Stimulated activated memory B cell treated with anti-CD40 and anti-IgM and Interleukin-4, amounts not matched to agents 10 μg/mL and 1 μg/mL and 100 μg/mL, for 72 hours (primary cell): Measurements from ENCODE around the gene MRPS5.

Source experiments
- ATAC-seq: fragments of 150-1000 bp; cut with Tn5 transposase; 2 replicates; pipeline ENCODE4 v1.10.0; 2021
- H3K27ac Mint-ChIP-seq: one replicate; pipeline ENCODE4 v1.8.0; 2022; ENCODE audit warnings: mild to moderate bottlenecking, mixed read lengths
- H3K27me3 Mint-ChIP-seq: one replicate; pipeline ENCODE4 v1.8.0; 2022; ENCODE audit warnings: mixed read lengths
- H3K36me3 Mint-ChIP-seq: one replicate; pipeline ENCODE4 v1.8.0; 2022; ENCODE audit warnings: mixed read lengths
- H3K4me1 Mint-ChIP-seq: one replicate; pipeline ENCODE4 v1.8.0; 2022; ENCODE audit warnings: mixed read lengths
- H3K4me3 Mint-ChIP-seq: one replicate; pipeline ENCODE4 v1.8.0; 2022; ENCODE audit warnings: mild to moderate bottlenecking, moderate library complexity, mixed read lengths
- H3K9me3 Mint-ChIP-seq: one replicate; pipeline ENCODE4 v1.8.0; 2022; ENCODE audit warnings: mixed read lengths

The MRPS5 gene

GRCh38 chr2:95121407-95122196, at the start of gene MRPS5:
Gene MRPS5, minus strand, starts transcription at chr2:95121808. Its CDS starts 17 bp downstream, at chr2:95121791.
- H3K4me3 Mint-ChIP-seq, result peak within 1 kb of the TSS; percentile 99
- H3K36me3 Mint-ChIP-seq, result peaks cover 19% of the 10 kb centered on the region
- peaks cover 50% of the 10 kb centered on the region for H3K4me1 Mint-ChIP-seq
- ATAC-seq, result peak; percentile 98
- H3K9me3 Mint-ChIP-seq, result no peaks in the 10 kb centered on the region
- H3K27ac Mint-ChIP-seq, result peak within 1 kb of the TSS; percentile 96
- H3K27me3 Mint-ChIP-seq, result no peaks in the 10 kb centered on the region

GRCh38 chr2:95166065-95166763, 44.6 kb upstream of the MRPS5 start:
- Mint-ChIP-seq H3K4me3 (peak overlapping the region; percentile 100), H3K9me3 (peaks cover 2% of the 10 kb centered on the region), H3K27ac (peak overlapping the region; percentile 100), H3K4me1 (peaks cover 41% of the 10 kb centered on the region), H3K36me3 (peaks cover 10% of the 10 kb centered on the region), H3K27me3 (no peaks in the 10 kb centered on the region)
- peak; percentile 3 for ATAC-seq

GRCh38 chr2:95165371-95166064, 43.9 kb upstream of the MRPS5 start, which contains the start of gene ZNF2:
Gene ZNF2, plus strand, starts transcription at chr2:95165809. Its CDS starts 10,418 bp downstream, at chr2:95176227.
- peak within 1 kb of the TSS; percentile 100 for H3K4me3 Mint-ChIP-seq
- no peaks in the 10 kb centered on the region for H3K27me3 Mint-ChIP-seq
- H3K4me1 Mint-ChIP-seq, result peaks cover 41% of the 10 kb centered on the region
- peaks cover 2% of the 10 kb centered on the region for H3K9me3 Mint-ChIP-seq
- peak within 1 kb of the TSS; percentile 100 for H3K27ac Mint-ChIP-seq
- ATAC-seq, result peak; percentile 97
- H3K36me3 Mint-ChIP-seq, result peaks cover 10% of the 10 kb centered on the region

- no peaks in the 10 kb centered on the region for H3K27me3 Mint-ChIP-seq
- H3K27ac Mint-ChIP-seq, result peak overlapping the region; percentile 100
- peak; percentile 36 for ATAC-seq
- peak overlapping the region; percentile 100 for H3K4me3 Mint-ChIP-seq
- H3K4me1 Mint-ChIP-seq, result peaks cover 43% of the 10 kb centered on the region
- peaks cover 2% of the 10 kb centered on the region for H3K9me3 Mint-ChIP-seq
- H3K36me3 Mint-ChIP-seq, result peaks cover 10% of the 10 kb centered on the region
Measured at GRCh38 chr2:95165030-95165370, 43.4 kb upstream of the MRPS5 start.

GRCh38 chr2:95159690-95160449, 38.3 kb upstream of the MRPS5 start, which contains the start of gene ZNF514:
Gene ZNF514, minus strand, starts transcription at chr2:95159848. Its CDS starts 6,595 bp downstream, at chr2:95153253.
- peak within 1 kb of the TSS; percentile 91 for H3K4me3 Mint-ChIP-seq
- peaks cover 4% of the 10 kb centered on the region for H3K9me3 Mint-ChIP-seq
- peaks cover 29% of the 10 kb centered on the region for H3K4me1 Mint-ChIP-seq
- peaks cover 24% of the 10 kb centered on the region for H3K36me3 Mint-ChIP-seq
- H3K27me3 Mint-ChIP-seq, result no peaks in the 10 kb centered on the region
- peak within 1 kb of the TSS; percentile 92 for H3K27ac Mint-ChIP-seq
- ATAC-seq, result peak; percentile 93

GRCh38 chr2:95158891-95159619, 37.4 kb upstream of the MRPS5 start:
- H3K9me3 Mint-ChIP-seq, result peaks cover 7% of the 10 kb centered on the region
- peaks cover 32% of the 10 kb centered on the region for H3K36me3 Mint-ChIP-seq
- ATAC-seq, result peak; percentile 81
- peak overlapping the region; percentile 92 for H3K27ac Mint-ChIP-seq
- no peaks in the 10 kb centered on the region for H3K27me3 Mint-ChIP-seq
- H3K4me1 Mint-ChIP-seq, result peaks cover 20% of the 10 kb centered on the region
- H3K4me3 Mint-ChIP-seq, result peak overlapping the region; percentile 86

- Mint-ChIP-seq H3K9me3 (peaks cover 7% of the 10 kb centered on the region), H3K4me1 (peaks cover 16% of the 10 kb centered on the region), H3K27me3 (no peaks in the 10 kb centered on the region), H3K36me3 (peaks cover 38% of the 10 kb centered on the region), H3K4me3 (peak overlapping the region; percentile 86), H3K27ac (peak overlapping the region; percentile 92)
- no peak for ATAC-seq
Measured at GRCh38 chr2:95158441-95158840, 36.8 kb upstream of the MRPS5 start.

GRCh38 chr2:95149397-95149984, 27.9 kb upstream of the MRPS5 start:
- no peak for ATAC-seq
- H3K27ac Mint-ChIP-seq, result no peak overlapping the region
- H3K4me1 Mint-ChIP-seq, result no peaks in the 10 kb centered on the region
- no peaks in the 10 kb centered on the region for H3K27me3 Mint-ChIP-seq
- peaks cover 89% of the 10 kb centered on the region for H3K36me3 Mint-ChIP-seq
- H3K9me3 Mint-ChIP-seq, result peaks cover 56% of the 10 kb centered on the region
- no peak overlapping the region for H3K4me3 Mint-ChIP-seq

GRCh38 chr2:95143838-95144237, 22.2 kb upstream of the MRPS5 start:
- Mint-ChIP-seq H3K36me3 (peaks cover 61% of the 10 kb centered on the region), H3K4me3 (no peak overlapping the region), H3K9me3 (peaks cover 42% of the 10 kb centered on the region), H3K4me1 (no peaks in the 10 kb centered on the region), H3K27ac (no peak overlapping the region), H3K27me3 (no peaks in the 10 kb centered on the region)
- ATAC-seq, result no peak

GRCh38 chr2:95138702-95139101, 17.1 kb upstream of the MRPS5 start:
- Mint-ChIP-seq H3K9me3 (peaks cover 32% of the 10 kb centered on the region), H3K36me3 (peaks cover 45% of the 10 kb centered on the region), H3K27ac (no peak overlapping the region), H3K4me3 (no peak overlapping the region), H3K4me1 (no peaks in the 10 kb centered on the region), H3K27me3 (no peaks in the 10 kb centered on the region)
- ATAC-seq, result no peak

- Mint-ChIP-seq H3K27me3 (no peaks in the 10 kb centered on the region), H3K4me3 (peak overlapping the region; percentile 99), H3K4me1 (peaks cover 48% of the 10 kb centered on the region), H3K9me3 (no peaks in the 10 kb centered on the region), H3K36me3 (peaks cover 13% of the 10 kb centered on the region), H3K27ac (peak overlapping the region; percentile 96)
- peak; percentile 4 for ATAC-seq
Measured at GRCh38 chr2:95122197-95122551, 566 bp upstream of the MRPS5 start.

GRCh38 chr2:95121093-95121406, 558 bp downstream of the MRPS5 start:
- no peaks in the 10 kb centered on the region for H3K9me3 Mint-ChIP-seq
- H3K27ac Mint-ChIP-seq, result peak overlapping the region; percentile 96
- H3K36me3 Mint-ChIP-seq, result peaks cover 21% of the 10 kb centered on the region
- H3K4me3 Mint-ChIP-seq, result peak overlapping the region; percentile 99
- no peak for ATAC-seq
- no peaks in the 10 kb centered on the region for H3K27me3 Mint-ChIP-seq
- H3K4me1 Mint-ChIP-seq, result peaks cover 50% of the 10 kb centered on the region

GRCh38 chr2:95115418-95115817, 6.2 kb downstream of the MRPS5 start:
- ATAC-seq, result peak; percentile 79
- Mint-ChIP-seq H3K4me3 (no peak overlapping the region), H3K9me3 (no peaks in the 10 kb centered on the region)

GRCh38 chr2:95113464-95113863, 8.1 kb downstream of the MRPS5 start:
- H3K36me3 Mint-ChIP-seq, result peaks cover 51% of the 10 kb centered on the region
- no peak overlapping the region for H3K4me3 Mint-ChIP-seq
- no peak for ATAC-seq

More at GRCh38 chr2:95115418-95115817, 6.2 kb downstream of the MRPS5 start:
- peaks cover 44% of the 10 kb centered on the region for H3K36me3 Mint-ChIP-seq
- no peak overlapping the region for H3K27ac Mint-ChIP-seq
- no peaks in the 10 kb centered on the region for H3K27me3 Mint-ChIP-seq
- peaks cover 33% of the 10 kb centered on the region for H3K4me1 Mint-ChIP-seq

More at GRCh38 chr2:95113464-95113863, 8.1 kb downstream of the MRPS5 start:
- Mint-ChIP-seq H3K9me3 (no peaks in the 10 kb centered on the region), H3K27me3 (no peaks in the 10 kb centered on the region), H3K4me1 (peaks cover 13% of the 10 kb centered on the region), H3K27ac (no peak overlapping the region)
